DMS53 treated with DMSO at 0.1 percent for 48 hours (cell line): ENCODE data around the gene AKAP6.
A peak's percentile ranks its signal among the peaks of the same experiment; 100 is the strongest.
"Not testable (repeated sequence)": the region's sequence is repeated elsewhere in the genome, so short reads cannot be mapped to it uniquely, and the experiment has no call there.

Experiments used
- DNase-seq: peaks from one replicate; lab custom pipeline; 2025; ENCODE audit not compliant: unreplicated experiment; lab: John Stamatoyannopoulos, UW

Gene AKAP6

DNA sequence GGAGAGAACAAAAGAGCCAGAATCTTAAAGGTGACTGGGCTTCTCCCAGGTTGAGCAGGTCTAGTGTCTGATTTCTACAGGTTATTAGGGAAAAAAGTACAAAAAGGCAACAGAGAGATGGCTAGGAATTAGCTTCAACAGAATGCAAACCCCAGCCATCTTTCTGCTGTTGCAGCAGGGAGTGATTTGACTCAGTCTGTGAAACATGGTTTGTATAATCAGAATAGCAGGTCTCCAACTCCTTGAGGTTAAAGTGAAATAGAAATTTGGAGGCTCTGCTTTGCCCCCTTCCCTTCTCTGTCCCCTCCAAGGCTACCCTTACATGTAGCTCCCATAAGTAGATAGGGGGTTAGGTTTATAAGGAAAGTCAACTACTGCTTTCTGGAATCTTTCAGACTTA, 105.8 kb downstream of the AKAP6 start:
- no peak for DNase-seq

- no peak for DNase-seq
Observed at GRCh38 chr14:32435411-32435810, 106.3 kb downstream of the AKAP6 start.

DNA sequence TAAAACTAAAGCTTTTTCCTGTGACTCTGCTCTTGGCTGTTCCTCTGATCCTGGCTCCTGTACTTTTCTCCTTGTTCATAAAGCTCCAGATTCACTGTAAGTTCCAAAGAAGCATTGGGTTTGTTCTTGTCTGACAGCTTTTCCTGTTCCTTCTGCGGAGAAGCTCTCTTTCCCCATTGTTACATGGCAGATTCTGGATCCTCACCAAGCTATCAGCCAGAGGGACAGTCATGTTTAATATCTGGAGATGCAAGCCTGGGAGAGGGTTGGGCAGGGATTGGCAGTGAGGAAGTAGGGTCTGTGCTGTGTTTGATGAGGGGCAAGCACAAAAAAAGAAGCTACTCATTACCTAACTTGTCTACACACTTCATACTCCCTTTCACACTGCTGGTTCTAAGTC, 107.9 kb downstream of the AKAP6 start:
- DNase-seq = no peak

DNA sequence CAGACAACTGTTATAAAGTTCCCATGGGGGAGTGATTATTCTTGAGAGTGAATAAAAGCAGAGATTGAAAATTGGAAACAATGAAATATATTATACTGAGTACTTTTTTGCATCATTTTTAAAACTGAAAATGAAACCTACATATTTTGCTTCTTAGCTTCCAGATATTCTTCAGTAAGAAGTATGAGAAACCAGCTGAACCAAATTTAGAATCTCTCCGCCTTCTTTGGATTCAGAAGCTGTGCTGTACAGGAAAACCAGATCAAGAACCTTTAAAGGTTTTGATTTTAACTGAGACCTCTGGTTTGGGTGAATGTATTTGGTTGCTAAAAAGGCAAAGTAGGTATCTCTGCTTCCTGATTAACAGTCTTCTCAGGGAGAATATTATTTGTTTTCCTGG, 109.4 kb downstream of the AKAP6 start:
- DNase-seq = no peak

GRCh38 chr14:32443890-32444661, 115.0 kb downstream of the AKAP6 start:
- no peak for DNase-seq

DNA sequence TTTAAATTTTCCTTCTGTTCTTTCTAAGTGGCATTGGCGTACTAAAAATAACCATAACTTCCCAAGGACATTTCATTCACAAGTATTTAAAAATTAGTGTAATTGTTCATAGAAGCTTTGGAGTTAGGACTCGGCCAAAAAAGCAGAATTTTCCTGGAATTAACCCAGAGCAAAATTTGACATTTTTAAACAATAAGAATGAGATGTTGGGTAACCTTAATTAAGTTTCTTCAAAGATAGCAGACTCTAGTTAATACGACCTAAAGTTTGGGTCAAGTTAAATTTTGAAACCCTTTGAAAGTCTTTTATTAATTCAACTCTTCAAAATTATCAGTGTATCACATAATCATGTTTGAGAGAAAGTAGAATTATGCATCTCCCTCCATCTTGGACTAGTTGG, 118.3 kb downstream of the AKAP6 start:
- DNase-seq = no peak

GRCh38 chr14:32449648-32450047, 120.5 kb downstream of the AKAP6 start:
- no peak for DNase-seq

DNA sequence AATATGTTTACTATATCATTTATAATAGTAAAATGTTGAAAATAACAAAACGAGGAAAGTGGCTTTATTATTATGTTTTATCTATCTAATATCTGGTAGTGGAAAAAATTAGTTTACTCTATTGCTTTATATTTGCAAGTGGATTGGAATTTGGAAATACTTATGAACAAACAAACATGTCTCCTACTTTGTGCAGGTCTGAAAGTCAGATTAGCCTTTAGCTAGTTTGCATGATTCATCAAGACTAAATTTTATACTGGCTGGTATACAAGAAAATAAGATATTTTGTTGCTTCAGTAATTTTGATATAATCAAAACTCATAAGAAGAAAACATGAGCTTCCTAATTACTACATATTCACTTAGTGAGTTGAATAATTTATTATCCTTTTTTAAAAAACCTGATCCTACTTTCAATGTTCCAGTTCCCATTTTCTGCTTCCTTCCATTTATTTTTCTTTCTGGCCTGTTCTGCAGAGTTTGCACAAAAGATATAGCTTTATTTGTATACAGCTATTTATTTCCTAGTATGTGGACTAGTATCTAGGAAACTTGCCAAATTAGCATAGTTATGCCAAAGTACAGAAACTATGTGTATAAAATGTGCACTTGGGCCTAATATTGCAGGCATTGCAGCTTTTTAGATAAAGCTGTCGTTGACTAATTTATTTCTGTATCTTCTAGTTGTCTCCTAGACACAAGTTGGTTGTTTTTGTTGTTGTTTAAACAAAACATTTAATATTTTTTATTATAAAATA, 122.0 kb downstream of the AKAP6 start:
- DNase-seq = no peak

- DNase-seq = no peak
Observed at GRCh38 chr14:32453857-32454810, 125.0 kb downstream of the AKAP6 start.

DNA sequence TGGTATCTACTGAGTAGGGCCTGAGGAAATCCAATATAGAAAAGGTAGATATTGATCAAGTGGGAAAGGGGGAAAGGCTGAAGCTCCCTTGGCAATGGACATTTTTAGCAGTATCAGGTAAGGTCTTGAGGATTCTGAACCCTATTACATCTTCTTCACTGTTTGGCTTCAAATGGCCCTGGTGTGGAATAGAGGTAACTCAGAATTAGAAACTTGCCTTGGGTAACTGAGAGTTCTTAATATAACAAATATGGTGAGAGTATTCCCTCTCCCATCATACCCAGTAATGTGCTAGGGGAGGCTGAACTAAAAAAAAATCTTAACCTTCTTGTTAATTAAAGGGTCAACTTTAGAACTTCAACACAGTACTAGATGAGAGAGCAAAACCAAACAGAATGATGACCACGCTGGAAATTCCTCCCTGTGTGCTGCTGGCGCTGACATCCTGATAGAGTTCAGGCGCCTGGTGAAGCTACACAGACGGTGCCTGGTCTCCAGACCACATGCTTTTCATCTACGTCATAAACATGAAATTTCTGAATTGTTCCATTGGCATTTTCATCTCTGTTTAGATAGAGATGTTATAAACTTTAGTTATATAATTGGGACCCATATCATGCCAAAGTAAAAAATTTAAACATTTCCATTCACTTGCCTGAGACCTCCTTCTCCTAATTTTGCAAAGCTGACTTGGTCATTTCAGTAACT, 128.3 kb downstream of the AKAP6 start:
- DNase-seq = no peak

DNA sequence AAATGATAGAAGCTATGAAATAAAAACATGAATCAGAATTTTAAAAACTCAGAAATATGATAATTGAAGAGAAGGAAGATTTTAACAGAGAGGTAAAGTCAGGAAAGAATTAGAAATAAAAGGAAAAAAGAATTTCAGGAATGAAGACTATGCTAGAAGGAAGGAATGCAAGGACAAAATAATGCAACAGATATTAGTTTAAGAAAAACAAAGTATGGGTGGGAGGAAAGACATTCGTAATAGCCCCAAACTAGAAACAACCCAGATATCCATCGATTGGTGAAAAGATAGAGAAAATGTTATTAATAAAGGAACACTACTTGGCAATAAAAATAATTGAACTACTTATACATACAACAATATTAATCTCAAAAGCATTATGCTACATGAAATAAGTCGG, 129.6 kb downstream of the AKAP6 start:
- no peak for DNase-seq

GRCh38 chr14:32460267-32460666, 131.2 kb downstream of the AKAP6 start:
- no peak for DNase-seq

DNA sequence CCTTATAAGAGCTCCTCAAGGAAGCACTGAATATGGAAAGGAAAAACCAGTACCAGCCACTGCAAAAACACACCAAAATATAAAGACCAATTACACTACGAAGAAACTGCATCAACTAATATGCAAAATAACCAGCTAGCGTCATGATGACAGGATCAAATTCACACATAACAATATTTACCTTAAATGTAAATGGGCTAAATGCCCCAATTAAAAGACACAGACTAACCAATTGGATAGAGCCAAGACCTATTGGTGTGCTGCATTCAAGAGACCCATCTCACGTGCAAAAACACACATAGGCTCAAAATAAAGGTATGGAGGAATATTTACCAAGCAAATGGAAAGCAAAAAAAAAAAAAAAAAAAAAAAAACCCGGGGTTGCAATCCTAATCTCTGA, 133.5 kb downstream of the AKAP6 start:
- DNase-seq = not testable (repeated sequence)

- no peak for DNase-seq
Observed at GRCh38 chr14:32468955-32469354, 139.9 kb downstream of the AKAP6 start.

DNA sequence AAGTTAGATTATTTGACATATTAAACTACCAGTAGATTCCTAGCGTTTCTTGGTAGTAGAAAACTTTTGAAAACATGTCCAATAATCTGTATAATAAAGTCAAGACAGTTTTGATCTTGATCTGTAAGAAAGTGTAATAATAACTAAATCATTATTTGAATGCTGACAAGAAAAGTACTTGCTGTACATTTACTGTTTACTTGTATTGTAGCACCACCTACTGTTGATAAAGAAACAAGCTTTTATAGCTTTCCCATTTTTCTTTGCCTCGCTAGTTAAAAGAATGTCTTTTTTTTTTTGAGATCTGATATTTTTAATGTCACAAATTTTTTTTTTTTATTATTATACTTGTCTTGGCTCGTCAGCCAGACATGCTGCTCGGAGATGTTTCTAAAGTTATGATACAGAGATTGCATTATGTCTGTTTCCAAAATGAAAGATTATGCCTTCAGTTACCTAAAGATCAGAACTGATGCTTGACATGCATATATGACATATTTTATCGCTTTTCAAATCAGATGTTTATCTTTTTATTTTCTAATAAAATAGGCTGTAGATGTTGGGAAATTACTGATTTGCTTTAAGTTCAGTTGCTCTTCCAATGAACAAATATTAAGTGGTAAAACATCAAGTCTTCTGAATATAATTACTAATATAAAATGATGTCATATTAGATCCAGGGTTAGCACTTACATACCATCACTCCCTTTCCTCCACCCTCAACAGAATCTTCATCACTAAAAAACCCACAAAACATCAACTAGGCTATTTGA, 140.5 kb downstream of the AKAP6 start:
- peak; percentile 28 for DNase-seq

DNA sequence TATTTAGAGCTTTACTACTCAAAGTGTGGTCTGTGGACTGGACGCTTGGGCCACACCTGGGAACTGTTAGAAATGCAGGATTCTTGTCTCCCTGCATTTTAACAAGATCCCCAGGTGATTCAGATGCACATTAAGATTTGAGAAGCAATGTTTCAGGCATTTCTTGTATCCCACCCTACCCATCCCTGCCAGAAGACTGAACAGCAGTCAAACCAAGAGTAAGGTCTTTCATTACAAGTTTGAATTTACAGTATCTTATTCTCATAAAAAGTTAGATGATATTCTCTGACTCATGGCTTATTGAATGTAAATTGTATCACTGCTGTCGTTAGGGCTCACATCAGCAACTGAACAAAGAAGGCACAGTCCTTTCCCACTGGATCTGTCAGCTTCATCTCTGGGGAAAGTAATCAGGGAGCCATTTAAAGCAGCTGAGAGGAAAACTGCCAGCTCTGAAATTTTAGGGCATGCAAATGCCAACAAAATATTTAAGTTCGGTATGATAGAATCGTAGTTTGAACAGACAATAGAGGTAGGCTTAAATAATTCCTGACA, 141.1 kb downstream of the AKAP6 start:
- DNase-seq = no peak

- no peak for DNase-seq
Observed at GRCh38 chr14:32471181-32471580, 142.1 kb downstream of the AKAP6 start.

DNA sequence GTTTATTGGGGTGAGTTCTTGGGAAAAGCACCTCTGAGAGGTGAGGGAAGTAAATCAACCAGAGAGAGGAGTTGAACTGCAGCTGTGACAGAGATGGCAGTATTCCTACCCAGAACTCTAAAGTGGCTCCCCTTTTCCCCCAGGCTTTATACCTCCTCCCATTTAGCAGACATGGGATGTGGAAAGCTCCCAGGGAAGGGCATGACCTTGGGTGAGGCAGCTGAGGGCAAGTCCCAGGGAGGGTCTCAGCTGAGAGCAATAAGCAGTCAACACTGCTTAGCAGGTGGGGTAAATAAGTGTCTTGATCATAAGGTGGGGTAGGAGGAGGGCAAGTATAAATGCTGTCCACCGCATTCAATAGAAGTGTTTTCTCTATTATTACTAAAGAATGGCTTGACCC, 143.0 kb downstream of the AKAP6 start:
- DNase-seq = no peak

GRCh38 chr14:32472512-32473463, 143.7 kb downstream of the AKAP6 start:
- no peak for DNase-seq
